ENCODE measurements around the gene TMEM250. TPM values are rescaled to one million over a fixed set of nuclear protein-coding genes. Genes with fewer than 3 reads are reported as not detected.

Gene TMEM250
- total RNA-seq, 2 donors from 2014 or later: 38.9 to 40.1 TPM

GRCh38 chr9:136116360-136117098 is 2.1 kb downstream of the TMEM250 start:
- Histone ChIP-seq H3K9me3 (no peaks in the 10 kb centered on the region), H3K27ac (no peak overlapping the region), H3K36me3 (peaks cover 17% of the 10 kb centered on the region), H3K4me1 (ENCODE audit: control insufficient read depth in 1 of 2, low read depth in 2 of 2) (peaks cover 12 to 29% of the 10 kb centered on the region in 2 donors), H3K27me3 (replicated peaks; ENCODE audit: insufficient read depth) (no peaks in the 10 kb centered on the region), H3K4me3 (no peak overlapping the region)
- TF ChIP-seq CTCF (IDR thresholded peaks at IDR 0.05): no peak
- DNase-seq (ENCODE audit: low spot score): no peak
- no peak for ATAC-seq (ENCODE audit: insufficient number of reproducible peaks, low FRiP score, low read depth)

GRCh38 chr9:136115641-136116359 is 2.9 kb downstream of the TMEM250 start:
- no peak for TF ChIP-seq CTCF (IDR thresholded peaks at IDR 0.05)
- no peaks in the 10 kb centered on the region for H3K27me3 ChIP-seq (replicated peaks; ENCODE audit: insufficient read depth)
- no peak overlapping the region for H3K4me3 ChIP-seq
- no peak for ATAC-seq (ENCODE audit: insufficient number of reproducible peaks, low FRiP score, low read depth)
- peaks cover 12 to 31% of the 10 kb centered on the region in 2 donors for H3K4me1 ChIP-seq (ENCODE audit: control insufficient read depth in 1 of 2, low read depth in 2 of 2)
- H3K36me3 ChIP-seq: peaks cover 17% of the 10 kb centered on the region
- no peak for DNase-seq (ENCODE audit: low spot score)
- no peak overlapping the region for H3K27ac ChIP-seq
- no peaks in the 10 kb centered on the region for H3K9me3 ChIP-seq

- no peak for ATAC-seq (ENCODE audit: insufficient number of reproducible peaks, low FRiP score, low read depth)
- H3K4me1 ChIP-seq (ENCODE audit: control insufficient read depth in 1 of 2, low read depth in 2 of 2): peaks cover 16 to 33% of the 10 kb centered on the region in 2 donors
- no peak for TF ChIP-seq CTCF (IDR thresholded peaks at IDR 0.05)
- peaks cover 17% of the 10 kb centered on the region for H3K36me3 ChIP-seq
- DNase-seq (ENCODE audit: low spot score): no peak
- H3K4me3 ChIP-seq: no peak overlapping the region
- H3K27me3 ChIP-seq (replicated peaks; ENCODE audit: insufficient read depth): no peaks in the 10 kb centered on the region
- H3K9me3 ChIP-seq: no peaks in the 10 kb centered on the region
- H3K27ac ChIP-seq: no peak overlapping the region
These were observed 3.5 kb downstream of the TMEM250 start for GRCh38 chr9:136115206-136115605.

- Histone ChIP-seq H3K4me3 (no peak overlapping the region), H3K27me3 (replicated peaks; ENCODE audit: insufficient read depth) (no peaks in the 10 kb centered on the region), H3K9me3 (no peaks in the 10 kb centered on the region), H3K27ac (no peak overlapping the region), H3K4me1 (ENCODE audit: control insufficient read depth in 1 of 2, low read depth in 2 of 2) (peaks cover 16 to 32% of the 10 kb centered on the region in 2 donors), H3K36me3 (peaks cover 17% of the 10 kb centered on the region)
- DNase-seq (ENCODE audit: low spot score) (no peak), ATAC-seq (ENCODE audit: insufficient number of reproducible peaks, low FRiP score, low read depth) (no peak)
- no peak for TF ChIP-seq CTCF (IDR thresholded peaks at IDR 0.05)
These were observed 4.1 kb downstream of the TMEM250 start for GRCh38 chr9:136114610-136115009.

GRCh38 chr9:136112541-136112940 is 6.1 kb downstream of the TMEM250 start:
- no peak overlapping the region for H3K27ac ChIP-seq
- peaks cover 18 to 33% of the 10 kb centered on the region in 2 donors for H3K4me1 ChIP-seq (ENCODE audit: control insufficient read depth in 1 of 2, low read depth in 2 of 2)
- peaks cover 17% of the 10 kb centered on the region for H3K36me3 ChIP-seq
- no peaks in the 10 kb centered on the region for H3K27me3 ChIP-seq (replicated peaks; ENCODE audit: insufficient read depth)
- H3K4me3 ChIP-seq: no peak overlapping the region
- no peaks in the 10 kb centered on the region for H3K9me3 ChIP-seq
- no peak for TF ChIP-seq CTCF (IDR thresholded peaks at IDR 0.05)
- DNase-seq (ENCODE audit: low spot score) (no peak), ATAC-seq (ENCODE audit: insufficient number of reproducible peaks, low FRiP score, low read depth) (no peak)

All from thoracic aorta (tissue), 2 donors.